HG02610 (cell line): Measurements from ENCODE around the gene ACAA1.
A peak's percentile ranks its signal among the peaks of the same experiment; 100 is the strongest.

Experiments
- ATAC-seq: cut with Tn5 transposase; IDR thresholded peaks from one replicate; pipeline ENCODE4 v1.9.1; 2021; ENCODE audit warnings: mild to moderate bottlenecking, moderate library complexity; ENCODE audit not compliant: unreplicated experiment

ACAA1 gene

GRCh38 chr3:38154625-38155255 lies 17.8 kb upstream of the ACAA1 start:
- no peak for ATAC-seq

GRCh38 chr3:38154033-38154494 lies 17.1 kb upstream of the ACAA1 start:
- no peak for ATAC-seq

- no peak for ATAC-seq
Measured at GRCh38 chr3:38153221-38153620, 16.3 kb upstream of the ACAA1 start.

GRCh38 chr3:38152609-38153008 lies 15.7 kb upstream of the ACAA1 start:
- ATAC-seq: no peak

- ATAC-seq: no peak
Measured at GRCh38 chr3:38151667-38152265, 14.8 kb upstream of the ACAA1 start.

GRCh38 chr3:38150780-38151528 lies 14.0 kb upstream of the ACAA1 start:
- no peak for ATAC-seq

- no peak for ATAC-seq
Measured at GRCh38 chr3:38149708-38150107, 12.8 kb upstream of the ACAA1 start.

GRCh38 chr3:38148311-38148882 lies 11.5 kb upstream of the ACAA1 start:
- ATAC-seq: no peak

GRCh38 chr3:38147421-38147820 lies 10.5 kb upstream of the ACAA1 start:
- no peak for ATAC-seq

GRCh38 chr3:38146504-38146903 lies 9.6 kb upstream of the ACAA1 start:
- ATAC-seq: no peak

- no peak for ATAC-seq
Measured at GRCh38 chr3:38143511-38143910, 6.6 kb upstream of the ACAA1 start.

- ATAC-seq: no peak
Measured at GRCh38 chr3:38142959-38143358, 6.0 kb upstream of the ACAA1 start.

GRCh38 chr3:38141952-38142273 lies 5.0 kb upstream of the ACAA1 start:
- no peak for ATAC-seq

- ATAC-seq: no peak
Measured at GRCh38 chr3:38141173-38141951, 4.4 kb upstream of the ACAA1 start.

- no peak for ATAC-seq
Measured at GRCh38 chr3:38140326-38141172, 3.6 kb upstream of the ACAA1 start.

GRCh38 chr3:38139652-38140051 lies 2.7 kb upstream of the ACAA1 start:
- ATAC-seq: no peak

- ATAC-seq: no peak
Measured at GRCh38 chr3:38139191-38139590, 2.3 kb upstream of the ACAA1 start.

- peak; percentile 44 for ATAC-seq
Measured at GRCh38 chr3:38138349-38139190, 1.6 kb upstream of the ACAA1 start, which contains the start of gene MYD88. TSS of gene MYD88 (plus strand) at chr3:38138661. CDS start at chr3:38138701, 40 bp downstream.
